ENCODE data around the gene CD63.

Gene CD63

GRCh38 chr12:55738123-55739024 lies 9.6 kb upstream of the CD63 start (continued):
- TF ChIP-seq PRDM2 (tag by site-specific recombination; IDR thresholded peaks at IDR 0.05; ENCODE audit: borderline replicate concordance) (no peak), ZNF830 (tag by site-specific recombination; IDR thresholded peaks at IDR 0.05; ENCODE audit: low read depth) (no peak), ZBTB48 (tag by site-specific recombination; IDR thresholded peaks at IDR 0.05) (peak; percentile 97), ZNF169 (tag by site-specific recombination; IDR thresholded peaks at IDR 0.05) (no peak), ZNF76 (tag by site-specific recombination; IDR thresholded peaks at IDR 0.05; ENCODE audit: borderline replicate concordance, low read depth) (peak; percentile 71), ZNF155 (tag by site-specific recombination; IDR thresholded peaks at IDR 0.05) (no peak), ZBTB7A (tag by site-specific recombination; IDR thresholded peaks at IDR 0.05; ENCODE audit: low read depth) (no peak), ZBTB10 (tag by site-specific recombination; IDR thresholded peaks at IDR 0.05) (no peak), ZNF664 (tag by site-specific recombination; IDR thresholded peaks at IDR 0.05) (no peak), KLF1 (tag by site-specific recombination; IDR thresholded peaks at IDR 0.05) (no peak; the same call in 1 of the 2 replicates), ZNF292 (tag by site-specific recombination; IDR thresholded peaks at IDR 0.05; ENCODE audit: borderline replicate concordance, low read depth) (no peak), ZBTB44 (tag by site-specific recombination; IDR thresholded peaks at IDR 0.05) (no peak), ZNF114 (tag by site-specific recombination; IDR thresholded peaks at IDR 0.05) (no peak), ZNF248 (tag by site-specific recombination; IDR thresholded peaks at IDR 0.05) (no peak), ZNF26 (tag by site-specific recombination; IDR thresholded peaks at IDR 0.05) (no peak), ZNF791 (tag by site-specific recombination; IDR thresholded peaks at IDR 0.05) (no peak), ZBTB21 (tag by site-specific recombination; IDR thresholded peaks at IDR 0.05) (no peak), KLF7 (tag by site-specific recombination; IDR thresholded peaks at IDR 0.05; ENCODE audit: borderline replicate concordance) (no peak), ZNF132 (tag by site-specific recombination; IDR thresholded peaks at IDR 0.05; ENCODE audit: borderline replicate concordance) (no peak), ZNF341 (tag by site-specific recombination; IDR thresholded peaks at IDR 0.05; ENCODE audit: low read depth) (peak; percentile 91), ZNF660 (tag by site-specific recombination; IDR thresholded peaks at IDR 0.05) (0 out of 2 replicates have a peak, but pooled peaks have one; percentile 71), ZNF514 (tag by site-specific recombination; IDR thresholded peaks at IDR 0.05) (no peak), ZNF768 (tag by site-specific recombination; IDR thresholded peaks at IDR 0.05) (no peak), OVOL3 (tag by site-specific recombination; IDR thresholded peaks at IDR 0.05) (no peak), ZNF202 (tag by site-specific recombination; IDR thresholded peaks at IDR 0.05; ENCODE audit: borderline replicate concordance) (no peak), ZNF521 (tag by site-specific recombination; IDR thresholded peaks at IDR 0.05) (no peak), ZNF785 (tag by site-specific recombination; IDR thresholded peaks at IDR 0.05) (no peak), ZNF776 (tag by site-specific recombination; IDR thresholded peaks at IDR 0.05; ENCODE audit: borderline replicate concordance) (no peak), REPIN1 (tag by site-specific recombination; IDR thresholded peaks at IDR 0.05; ENCODE audit: low read depth) (no peak)
